HG03442 (cell line): Measurements from ENCODE around the gene FAH.
"Not testable (repeated sequence)": the region's sequence is repeated elsewhere in the genome, so short reads cannot be mapped to it uniquely, and the experiment has no call there.

Experiments
- ATAC-seq: cut with Tn5 transposase; IDR thresholded peaks from one replicate; pipeline ENCODE4 v1.9.1; 2021; ENCODE audit warnings: mild to moderate bottlenecking, moderate library complexity; ENCODE audit not compliant: unreplicated experiment

FAH gene

GRCh38 chr15:80151148-80151547 is 1.7 kb upstream of the FAH start:
- ATAC-seq = no peak

- no peak for ATAC-seq
Measured at GRCh38 chr15:80151576-80151975, 1.2 kb upstream of the FAH start.

GRCh38 chr15:80152180-80152895 is 461 bp upstream of the FAH start:
- ATAC-seq = peak; percentile 56

GRCh38 chr15:80153900-80154299 is 1.1 kb downstream of the FAH start:
- no peak for ATAC-seq

GRCh38 chr15:80154336-80154735 is 1.5 kb downstream of the FAH start:
- no peak for ATAC-seq

- ATAC-seq = no peak
Measured at GRCh38 chr15:80155001-80155377, 2.2 kb downstream of the FAH start.

GRCh38 chr15:80155378-80156175 is 2.8 kb downstream of the FAH start:
- ATAC-seq = not testable (repeated sequence)

- no peak for ATAC-seq
Measured at GRCh38 chr15:80156176-80156720, 3.4 kb downstream of the FAH start.

- ATAC-seq = no peak
Measured at GRCh38 chr15:80157215-80157614, 4.4 kb downstream of the FAH start.

- no peak for ATAC-seq
Measured at GRCh38 chr15:80159301-80159700, 6.5 kb downstream of the FAH start.

GRCh38 chr15:80159811-80160569 is 7.2 kb downstream of the FAH start:
- ATAC-seq = no peak

GRCh38 chr15:80160570-80161156 is 7.9 kb downstream of the FAH start:
- ATAC-seq = no peak

GRCh38 chr15:80161468-80162016 is 8.7 kb downstream of the FAH start:
- no peak for ATAC-seq

- no peak for ATAC-seq
Measured at GRCh38 chr15:80162059-80162554, 9.3 kb downstream of the FAH start.

GRCh38 chr15:80163217-80163616 is 10.4 kb downstream of the FAH start:
- no peak for ATAC-seq

- ATAC-seq = no peak
Measured at GRCh38 chr15:80163897-80164296, 11.1 kb downstream of the FAH start.

- ATAC-seq = no peak
Measured at GRCh38 chr15:80167936-80168335, 15.1 kb downstream of the FAH start.

- ATAC-seq = no peak
Measured at GRCh38 chr15:80168421-80168820, 15.6 kb downstream of the FAH start.

GRCh38 chr15:80169768-80170357 is 17.1 kb downstream of the FAH start:
- no peak for ATAC-seq

- no peak for ATAC-seq
Measured at GRCh38 chr15:80170596-80170995, 17.8 kb downstream of the FAH start.
